ENCODE measurements around the gene CTBP2.

The CTBP2 gene

GRCh38 chr10:125048094-125048864, 112.1 kb downstream of the CTBP2 start:
- TF ChIP-seq POLR2A (IDR thresholded peaks at IDR 0.05; ENCODE audit: low read depth, low read length), result no peak
- FAIRE-seq (peak; percentile 67), DNase-seq (ENCODE audit: insufficient read length, low spot score) (peak; percentile 63)

- TF ChIP-seq POLR2A (IDR thresholded peaks at IDR 0.05; ENCODE audit: low read depth, low read length), result no peak
- no peak for FAIRE-seq
- DNase-seq (ENCODE audit: insufficient read length, low spot score), result no peak
These were observed 116.3 kb downstream of the CTBP2 start for GRCh38 chr10:125043841-125044658.

- DNase-seq (ENCODE audit: insufficient read length, low spot score), result no peak
- FAIRE-seq, result no peak
- TF ChIP-seq POLR2A (IDR thresholded peaks at IDR 0.05; ENCODE audit: low read depth, low read length), result no peak
These were observed 118.4 kb downstream of the CTBP2 start for GRCh38 chr10:125041856-125042506.

GRCh38 chr10:125039354-125039769, 121.0 kb downstream of the CTBP2 start:
- no peak for TF ChIP-seq POLR2A (IDR thresholded peaks at IDR 0.05; ENCODE audit: low read depth, low read length)
- no peak for DNase-seq (ENCODE audit: insufficient read length, low spot score)
- no peak for FAIRE-seq

- peak; percentile 13 for DNase-seq (ENCODE audit: insufficient read length, low spot score)
- peak; percentile 20 for FAIRE-seq
- no peak for TF ChIP-seq POLR2A (IDR thresholded peaks at IDR 0.05; ENCODE audit: low read depth, low read length)
These were observed 121.7 kb downstream of the CTBP2 start for GRCh38 chr10:125038637-125039036.

- DNase-seq (ENCODE audit: insufficient read length, low spot score), result peak; percentile 77
- TF ChIP-seq POLR2A (IDR thresholded peaks at IDR 0.05; ENCODE audit: low read depth, low read length), result no peak
- peak; percentile 64 for FAIRE-seq
These were observed 123.1 kb downstream of the CTBP2 start for GRCh38 chr10:125037145-125037877.

- no peak for FAIRE-seq
- no peak for TF ChIP-seq POLR2A (IDR thresholded peaks at IDR 0.05; ENCODE audit: low read depth, low read length)
- no peak for DNase-seq (ENCODE audit: insufficient read length, low spot score)
These were observed 124.6 kb downstream of the CTBP2 start for GRCh38 chr10:125035588-125036295.

- DNase-seq (ENCODE audit: insufficient read length, low spot score) (peak; percentile 40), FAIRE-seq (no peak)
- no peak for TF ChIP-seq POLR2A (IDR thresholded peaks at IDR 0.05; ENCODE audit: low read depth, low read length)
These were observed 125.2 kb downstream of the CTBP2 start for GRCh38 chr10:125035136-125035535.

- no peak for FAIRE-seq
- TF ChIP-seq POLR2A (IDR thresholded peaks at IDR 0.05; ENCODE audit: low read depth, low read length), result no peak
These were observed 125.7 kb downstream of the CTBP2 start for GRCh38 chr10:125034675-125035074.

GRCh38 chr10:125033146-125033924, 127.0 kb downstream of the CTBP2 start:
- no peak for DNase-seq (ENCODE audit: insufficient read length, low spot score)
- no peak for TF ChIP-seq POLR2A (IDR thresholded peaks at IDR 0.05; ENCODE audit: low read depth, low read length)
- FAIRE-seq, result no peak

More at GRCh38 chr10:125034675-125035074, 125.7 kb downstream of the CTBP2 start:
- DNase-seq (ENCODE audit: insufficient read length, low spot score), result no peak

GRCh38 chr10:125032474-125033020, 127.8 kb downstream of the CTBP2 start:
- TF ChIP-seq POLR2A (IDR thresholded peaks at IDR 0.05; ENCODE audit: low read depth, low read length), result no peak
- DNase-seq (ENCODE audit: insufficient read length, low spot score) (no peak), FAIRE-seq (no peak)

Measured in H54 (cell line).